Psoas muscle (tissue), 8 donors: ENCODE measurements around the gene MGLL. TPM values are rescaled to one million over a fixed set of nuclear protein-coding genes. Genes with fewer than 3 reads are reported as not detected.

ENCODE experiments used
- ATAC-seq, 4 donors: fragments of 200-7000 bp; cut with Tn5 transposase; one replicate each; pipeline ENCODE4 v1.9.1; 2020; ENCODE audit warnings: moderate library complexity in 3 of 4, mild to moderate bottlenecking in 2 of 4
- DNase-seq, 2 donors: peaks; one replicate each; pipeline ENCODE4 v3.0.0-alpha.2; 2020
- H3K27ac ChIP-seq: fragments of 200-600 bp; one replicate; pipeline ENCODE4 v1.8.0; 2022
- H3K27me3 ChIP-seq, 3 donors: fragments of 200-600 bp in 1 of 3; one replicate each; pipeline versions ENCODE4 v1.6.1 to v1.8.0; 2013 to 2022; ENCODE audit warnings: low read length in 2 of 3, mild to moderate bottlenecking in 2 of 3, moderate library complexity in 1 of 3; ENCODE audit not compliant: insufficient read depth in 3 of 3
- H3K36me3 ChIP-seq, 2 donors: fragments of 200-600 bp in 1 of 2; one replicate each; pipeline versions ENCODE4 v1.6.1 to v1.8.0; 2013 to 2022; ENCODE audit warnings: low read depth in 1 of 2, mild to moderate bottlenecking in 1 of 2, moderate library complexity in 1 of 2; ENCODE audit not compliant: insufficient read depth in 1 of 2
- H3K4me1 ChIP-seq: fragments of 200-600 bp; one replicate; pipeline ENCODE4 v1.8.0; 2022
- H3K4me3 ChIP-seq: fragments of 200-600 bp; one replicate; pipeline ENCODE4 v1.8.0; 2022; ENCODE audit warnings: mild to moderate bottlenecking
- H3K9me3 ChIP-seq: fragments of 200-600 bp; one replicate; pipeline ENCODE4 v1.8.0; 2022
- WGBS, 3 donors: extraction: QIAGEN DNeasy Blood & Tissue Kit; methylation state at CpG; one replicate each; pipeline versions ENCODE4 v1.1.6 to v1.1.7; 2013; 5-methylcytosine and 5-hydroxymethylcytosine counted together
- intact Hi-C, 2 donors: fragments of 100-400 bp; cut with DNase I; formaldehyde crosslinking; loops; one replicate each; pipeline versions ENCODE4 v1.11.0 to v1.14.2; 2022
- polyA plus RNA-seq, 3 donors: library from polyadenylated mRNA; stranded (reverse); fragments of 200-250 nt; gene quantifications; one replicate each; pipeline ENCODE4 v1.2.3, GENCODE V29; 2013
- total RNA-seq, 4 donors: library from RNA; stranded (reverse); fragmentation: NEBNext Ultra II Directional in 2 of 4; extraction: Animal tissue kit (Norgen Biotek cat#: 25700) in 2 of 4; gene quantifications; one replicate each; pipeline versions ENCODE4 v1.2.1 to v1.2.4, GENCODE V29; 2021 to 2023
- TF ChIP-seq, protein P1 (sequence below): fragments of 200-600 bp; IDR thresholded peaks from one replicate; pipeline ENCODE4 v1.8.0; 2022; ENCODE audit warnings: antibody characterized with exemption
- donor health status: healthy with polysubstance abuse.
- donor health status: DM: no; HTN: no; CAD: no; lungs with moderate emphysema.
- donor health status: Bipolar disorder and iron deficiency.
- donor health status: healthy.
- donor health status: DM: yes; HTN: yes; CAD: no.
- donor health status: DM: no; HTN: no; CAD: no.
- donor health status: DM: no; HTN: no; CAD: no.
- donor health status: DM: yes; HTN: yes; CAD: no.

MGLL gene
- total and polyA plus RNA-seq, 7 donors, result 32.8 to 85.6 (median 63.0) TPM

DNA sequence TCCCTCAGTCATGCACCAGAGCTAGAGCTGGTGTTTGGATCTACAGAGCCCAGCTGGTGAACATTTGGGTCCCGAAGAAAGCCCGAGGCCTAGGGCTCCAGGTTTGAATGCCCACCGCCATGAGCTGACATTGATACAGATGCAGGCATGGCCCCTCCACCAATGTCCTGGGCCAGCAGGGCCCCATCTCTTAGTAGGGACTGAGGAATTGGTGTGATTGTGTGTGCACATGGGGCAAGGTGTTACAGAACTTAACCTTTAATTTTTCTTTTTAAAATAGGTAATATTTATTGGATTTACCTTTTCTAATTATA, 182.3 kb downstream of the MGLL start:
- no peaks in the 10 kb centered on the region for H3K9me3 ChIP-seq
- H3K36me3 ChIP-seq, result no peaks in the 10 kb centered on the region
- DNase-seq, result no peak
- no peak for ATAC-seq
- intact Hi-C loops, result no loop called here
- H3K27ac ChIP-seq, result no peak overlapping the region
- TF ChIP-seq, protein P1, sequence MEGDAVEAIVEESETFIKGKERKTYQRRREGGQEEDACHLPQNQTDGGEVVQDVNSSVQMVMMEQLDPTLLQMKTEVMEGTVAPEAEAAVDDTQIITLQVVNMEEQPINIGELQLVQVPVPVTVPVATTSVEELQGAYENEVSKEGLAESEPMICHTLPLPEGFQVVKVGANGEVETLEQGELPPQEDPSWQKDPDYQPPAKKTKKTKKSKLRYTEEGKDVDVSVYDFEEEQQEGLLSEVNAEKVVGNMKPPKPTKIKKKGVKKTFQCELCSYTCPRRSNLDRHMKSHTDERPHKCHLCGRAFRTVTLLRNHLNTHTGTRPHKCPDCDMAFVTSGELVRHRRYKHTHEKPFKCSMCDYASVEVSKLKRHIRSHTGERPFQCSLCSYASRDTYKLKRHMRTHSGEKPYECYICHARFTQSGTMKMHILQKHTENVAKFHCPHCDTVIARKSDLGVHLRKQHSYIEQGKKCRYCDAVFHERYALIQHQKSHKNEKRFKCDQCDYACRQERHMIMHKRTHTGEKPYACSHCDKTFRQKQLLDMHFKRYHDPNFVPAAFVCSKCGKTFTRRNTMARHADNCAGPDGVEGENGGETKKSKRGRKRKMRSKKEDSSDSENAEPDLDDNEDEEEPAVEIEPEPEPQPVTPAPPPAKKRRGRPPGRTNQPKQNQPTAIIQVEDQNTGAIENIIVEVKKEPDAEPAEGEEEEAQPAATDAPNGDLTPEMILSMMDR, result no peak
- peaks cover 0 to 1% (median 0%) of the 10 kb centered on the region in 3 donors for H3K27me3 ChIP-seq
- no peaks in the 10 kb centered on the region for H3K4me1 ChIP-seq
- WGBS, 3 donors, result 94 to 100% (median 97%) methylated on average over 3 of the region's 3 CpGs
- no peak overlapping the region for H3K4me3 ChIP-seq

DNA sequence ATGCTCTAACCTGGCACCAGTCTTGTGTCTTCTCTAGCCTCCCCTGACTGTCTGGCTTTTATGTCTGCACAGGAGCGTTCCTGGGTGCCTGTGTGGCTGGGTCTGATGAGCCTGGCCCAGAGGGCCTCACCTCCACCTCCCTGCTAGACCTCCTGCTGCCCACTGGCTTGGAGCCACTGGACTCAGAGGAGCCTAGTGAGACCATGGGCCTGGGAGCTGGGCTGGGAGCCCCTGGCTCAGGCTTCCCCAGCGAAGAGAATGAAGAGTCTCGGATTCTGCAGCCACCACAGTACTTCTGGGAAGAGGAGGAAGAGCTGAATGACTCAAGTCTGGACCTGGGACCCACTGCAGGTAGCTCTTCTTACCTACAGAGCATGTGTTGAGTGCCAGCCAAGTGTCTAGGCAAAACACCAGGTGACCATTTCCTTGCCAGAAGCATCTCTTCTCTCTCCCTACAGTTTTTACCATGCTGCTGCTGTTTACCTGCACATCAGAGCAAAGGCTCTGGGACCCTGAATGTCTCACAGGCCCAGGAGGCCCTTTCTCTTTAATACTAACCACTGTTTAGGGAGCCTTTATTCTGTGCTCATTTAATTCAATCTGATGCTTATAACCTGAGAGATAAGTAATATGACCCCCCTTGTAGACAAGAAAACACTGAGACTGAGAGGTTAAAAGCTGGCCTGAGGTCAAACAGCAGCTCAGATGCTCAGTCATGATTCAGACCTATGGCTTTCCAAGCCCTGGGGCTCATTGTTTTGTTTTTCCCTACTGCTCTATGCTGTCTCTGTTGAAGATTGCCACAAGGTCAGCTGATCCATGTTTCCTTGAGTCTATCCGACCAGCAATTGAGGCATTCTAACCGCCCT, 182.9 kb downstream of the MGLL start:
- H3K4me3 ChIP-seq, result no peak overlapping the region
- DNase-seq (no peak), ATAC-seq (no peak)
- H3K27ac ChIP-seq, result no peak overlapping the region
- TF ChIP-seq, protein P1, result no peak
- H3K9me3 ChIP-seq, result no peaks in the 10 kb centered on the region
- intact Hi-C loops, result no loop called here
- H3K27me3 ChIP-seq, result peaks cover 0 to 1% (median 0%) of the 10 kb centered on the region in 3 donors
- 86 to 98% (median 91%) methylated on average over 5 of the region's 5 CpGs for WGBS, 3 donors
- H3K4me1 ChIP-seq, result no peaks in the 10 kb centered on the region
- H3K36me3 ChIP-seq, result no peaks in the 10 kb centered on the region

Other genes starting within 250 kb of the MGLL start
- gene TPRA1, start 231.8 kb downstream of the MGLL start, total RNA-seq, result 10 to 100 TPM; 20.7 to 24.2 (median 22.1) TPM
- 10 to 100 TPM; 25.3 to 26.7 (median 26.1) TPM for gene TPRA1, start 231.8 kb downstream of the MGLL start, polyA plus RNA-seq
- 1 to 10 TPM; 4.5 to 6.0 (median 5.3) TPM for gene MCM2, start 224.1 kb downstream of the MGLL start, total RNA-seq
- gene MCM2, start 224.1 kb downstream of the MGLL start, polyA plus RNA-seq, result 1 to 10 TPM; 2.4 to 5.2 (median 4.0) TPM
- gene PODXL2, start 193.3 kb downstream of the MGLL start, total RNA-seq, result 1 to 10 TPM; 1.4 to 2.6 (median 1.8) TPM
- gene PODXL2, start 193.3 kb downstream of the MGLL start, polyA plus RNA-seq, result 1 to 10 TPM; 1.4 to 3.0 (median 2.5) TPM
- gene ABTB1, start 149.6 kb downstream of the MGLL start, total RNA-seq, result 10 to 100 TPM; 22.8 to 34.5 (median 27.6) TPM
- gene ABTB1, start 149.6 kb downstream of the MGLL start, polyA plus RNA-seq, result 10 to 100 TPM; 29.1 to 30.3 (median 30.1) TPM
- gene KBTBD12, start 92.7 kb upstream of the MGLL start, total RNA-seq, result 10 to 100 TPM; 20.6 to 47.5 (median 29.5) TPM
- 10 to 100 TPM in 1 of 3 donors, 1 to 10 TPM in 2; 2.1 to 17.3 (median 7.3) TPM for gene KBTBD12, start 92.7 kb upstream of the MGLL start, polyA plus RNA-seq
- gene SEC61A1, start 229.9 kb upstream of the MGLL start, total RNA-seq, result 10 to 100 TPM; 40.1 to 98.2 (median 88.6) TPM
- gene SEC61A1, start 229.9 kb upstream of the MGLL start, polyA plus RNA-seq, result 100 to 1,000 TPM in 2 of 3 donors, 10 to 100 TPM in 1; 62.6 to 136 (median 117) TPM